NCI-H2196 (cell line): ENCODE data around the gene PAX1.

ENCODE experiments used
- DNase-seq: peaks from one replicate; lab custom pipeline; 2025; ENCODE audit not compliant: unreplicated experiment; lab: John Stamatoyannopoulos, UW

Gene PAX1

GRCh38 chr20:21702553-21703470 lies 2.7 kb upstream of the PAX1 start:
- DNase-seq: peak; percentile 5

DNA sequence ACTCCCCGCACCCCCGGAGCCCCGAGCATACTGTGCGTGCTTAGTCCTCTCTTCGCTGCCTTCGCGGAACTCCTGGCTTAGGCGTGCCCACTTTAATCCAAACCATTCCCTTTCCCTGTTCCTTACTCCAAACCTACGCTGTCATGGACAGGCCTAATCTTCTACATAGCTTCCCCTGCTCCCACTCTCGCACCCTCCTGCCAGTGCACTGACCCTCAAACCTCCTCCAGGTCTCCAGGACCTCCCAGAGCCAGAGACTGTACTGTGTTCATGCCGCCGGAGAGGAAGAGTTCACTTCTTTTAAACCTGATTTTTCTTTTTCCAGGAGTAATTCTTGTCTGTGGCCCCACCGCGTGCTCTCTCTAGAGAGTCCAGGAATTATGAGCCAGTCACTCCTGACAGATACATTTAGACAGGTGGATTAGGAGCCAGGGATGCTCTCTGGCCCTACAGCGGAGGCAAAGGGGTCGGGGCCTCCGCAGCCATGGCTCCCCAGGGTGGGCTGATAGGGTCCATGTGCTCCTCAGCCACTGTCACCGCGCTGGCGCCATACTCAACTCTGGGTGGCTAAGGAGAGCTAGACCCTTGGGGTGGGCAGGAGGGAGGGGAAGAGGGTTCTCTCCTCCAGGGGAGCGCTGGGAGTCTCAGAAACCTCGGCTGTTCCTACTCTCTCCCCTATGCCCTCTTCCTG lies 1.6 kb upstream of the PAX1 start:
- DNase-seq: no peak

DNA sequence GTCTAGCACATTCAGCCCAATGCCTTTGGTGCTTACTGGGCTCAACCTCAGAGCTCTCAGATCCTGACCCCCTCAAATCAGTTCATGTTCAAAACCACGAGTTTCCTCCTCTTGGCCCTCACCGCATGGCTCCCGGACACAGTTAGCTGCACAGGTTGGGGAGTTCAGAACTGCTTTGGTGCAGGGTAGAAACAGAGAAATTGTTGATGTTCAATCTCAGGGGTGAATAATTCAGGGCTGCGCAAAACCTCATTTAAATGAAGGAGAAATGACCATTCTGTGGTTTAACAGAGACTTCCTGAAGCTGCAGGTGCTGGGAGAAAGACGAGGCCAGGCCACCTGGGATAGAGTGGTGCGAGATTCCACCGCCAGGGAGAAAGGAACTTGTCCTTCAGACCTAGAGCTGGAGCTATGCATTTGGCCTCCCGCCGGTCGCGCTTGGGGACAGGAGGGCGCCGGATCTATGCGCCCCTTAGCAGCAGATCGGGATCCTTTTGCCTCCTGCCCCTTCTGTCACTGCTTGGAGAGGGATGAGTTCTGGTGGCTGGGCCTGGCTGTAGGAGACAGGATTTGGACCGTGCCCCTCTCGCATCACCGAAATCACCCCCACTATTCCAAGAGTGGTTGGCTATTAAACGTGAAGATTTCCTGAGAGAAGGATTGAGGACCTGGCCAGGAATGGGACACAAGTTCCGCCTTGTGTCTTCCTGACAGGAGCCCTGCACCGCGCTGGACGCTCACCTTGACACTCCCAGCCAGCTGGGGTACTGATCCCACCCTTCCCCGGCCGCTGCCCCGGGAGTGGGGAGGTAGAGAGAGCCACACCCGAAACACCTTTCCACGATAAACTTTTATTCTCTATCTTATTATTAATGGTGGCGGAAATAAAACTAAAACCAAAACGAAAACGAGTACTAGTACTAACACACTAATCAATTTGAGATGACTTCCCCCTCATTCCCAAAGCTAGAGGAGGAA lies 767 bp upstream of the PAX1 start:
- no peak for DNase-seq

- no peak for DNase-seq
These were observed 1.1 kb downstream of the PAX1 start for GRCh38 chr20:21706261-21707195.

GRCh38 chr20:21707267-21707666 lies 1.8 kb downstream of the PAX1 start:
- DNase-seq: no peak

DNA sequence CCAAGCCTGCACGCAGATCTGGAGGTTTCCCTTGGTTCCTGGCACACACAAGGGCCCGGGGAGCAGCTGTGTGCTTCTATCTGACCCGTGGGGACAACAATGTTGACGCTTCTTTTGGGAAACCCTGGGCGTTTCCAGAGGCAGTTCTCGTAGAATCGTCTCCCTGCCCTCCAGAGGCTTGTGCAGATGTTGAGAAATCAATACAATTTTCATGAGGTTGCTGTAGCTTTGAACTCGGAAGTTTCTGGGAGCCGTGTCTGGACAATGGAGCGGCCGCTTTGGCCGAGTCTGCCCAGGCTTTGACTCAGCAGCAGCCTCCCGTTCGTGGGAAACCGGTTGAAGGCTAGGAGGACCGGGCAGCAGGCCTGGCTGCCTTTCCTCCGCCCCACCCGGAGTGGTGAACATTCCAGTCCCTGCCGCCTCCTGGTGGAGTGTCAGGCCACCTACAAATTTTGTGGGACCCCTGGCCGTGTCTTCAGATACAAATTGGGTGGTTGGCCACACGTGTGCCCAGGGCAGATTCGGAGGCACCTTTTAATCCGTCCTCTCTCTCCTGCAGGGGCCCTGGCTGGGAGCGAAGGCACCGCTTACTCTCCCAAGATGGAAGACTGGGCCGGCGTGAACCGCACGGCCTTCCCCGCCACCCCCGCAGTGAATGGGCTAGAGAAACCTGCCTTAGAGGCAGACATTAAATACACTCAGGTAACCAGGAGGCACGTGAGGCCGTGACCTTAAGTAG lies 2.7 kb downstream of the PAX1 start:
- no peak for DNase-seq

- DNase-seq: no peak
These were observed 3.5 kb downstream of the PAX1 start for GRCh38 chr20:21708738-21709534.

DNA sequence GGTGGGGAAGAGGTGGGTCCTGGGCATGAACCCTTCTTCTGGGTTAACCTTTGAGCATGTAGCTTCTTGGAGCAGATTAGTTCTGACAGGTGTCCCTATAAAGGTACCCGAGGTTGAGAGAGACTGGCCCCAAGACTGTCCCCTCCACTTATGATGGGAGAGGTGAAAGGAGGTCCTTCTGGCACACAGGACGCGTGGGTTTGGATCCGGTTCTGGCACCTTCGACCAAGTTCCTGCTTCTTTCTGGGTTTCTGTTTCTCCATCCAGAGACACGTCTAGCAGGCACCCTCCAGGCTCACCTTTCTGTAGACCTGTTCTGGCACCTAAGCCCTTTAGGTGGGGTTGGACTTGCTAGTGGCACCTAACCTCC lies 4.1 kb downstream of the PAX1 start:
- DNase-seq: no peak

- no peak for DNase-seq
These were observed 4.9 kb downstream of the PAX1 start for GRCh38 chr20:21710341-21710740.

- no peak for DNase-seq
These were observed 5.5 kb downstream of the PAX1 start for GRCh38 chr20:21710863-21711431.

DNA sequence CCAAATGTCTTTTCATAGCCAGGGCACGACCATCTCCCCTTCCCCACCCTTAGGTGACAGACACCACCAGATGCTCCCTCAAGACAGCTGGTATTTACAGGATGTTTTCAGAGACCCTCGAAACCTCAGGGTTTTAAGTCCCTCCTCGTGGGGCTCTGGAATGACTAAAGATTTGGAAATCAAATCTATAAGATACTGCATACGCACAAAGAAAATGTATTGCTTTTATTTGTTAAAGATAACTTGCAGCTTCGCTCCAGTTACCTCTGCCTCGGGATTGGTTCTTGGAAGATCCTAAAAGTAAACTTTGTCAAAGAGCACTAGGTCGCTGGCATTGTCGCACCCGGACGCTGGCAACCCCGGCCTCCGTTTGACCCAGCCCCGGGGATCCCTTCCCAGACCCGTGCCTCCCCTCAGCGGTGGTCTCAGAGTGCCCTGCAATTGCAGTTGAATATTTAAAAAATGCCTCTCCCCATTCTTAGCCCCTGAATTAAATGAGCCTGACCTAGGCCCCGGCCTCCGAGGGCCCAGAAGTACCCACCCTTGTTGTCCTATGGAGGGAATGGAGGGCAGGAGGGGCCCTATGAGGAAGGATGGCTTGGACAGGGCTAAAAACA lies 7.1 kb downstream of the PAX1 start:
- no peak for DNase-seq

- DNase-seq: no peak
These were observed 8.0 kb downstream of the PAX1 start for GRCh38 chr20:21713470-21713869.

DNA sequence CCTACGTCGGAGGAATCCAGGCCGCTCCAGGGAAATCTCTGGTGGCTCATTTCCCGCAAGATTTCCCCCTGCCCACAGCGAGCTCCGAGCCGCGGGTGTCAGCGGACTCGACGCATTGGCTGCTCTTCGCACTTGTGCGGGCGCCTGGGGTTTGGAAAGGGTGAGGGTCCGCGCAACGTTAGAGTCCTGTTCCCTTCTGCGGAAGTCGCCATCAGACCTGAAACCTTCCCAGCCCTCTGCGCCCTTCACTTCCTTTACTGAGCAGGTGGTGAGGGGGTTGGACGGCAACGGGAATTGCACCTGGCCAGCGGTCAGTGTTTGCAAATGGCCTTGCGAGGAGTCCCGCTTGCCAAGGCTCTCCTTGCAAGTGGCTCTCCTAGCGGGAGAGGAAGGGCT lies 8.4 kb downstream of the PAX1 start:
- DNase-seq: no peak

GRCh38 chr20:21714297-21715192 lies 9.1 kb downstream of the PAX1 start:
- no peak for DNase-seq

DNA sequence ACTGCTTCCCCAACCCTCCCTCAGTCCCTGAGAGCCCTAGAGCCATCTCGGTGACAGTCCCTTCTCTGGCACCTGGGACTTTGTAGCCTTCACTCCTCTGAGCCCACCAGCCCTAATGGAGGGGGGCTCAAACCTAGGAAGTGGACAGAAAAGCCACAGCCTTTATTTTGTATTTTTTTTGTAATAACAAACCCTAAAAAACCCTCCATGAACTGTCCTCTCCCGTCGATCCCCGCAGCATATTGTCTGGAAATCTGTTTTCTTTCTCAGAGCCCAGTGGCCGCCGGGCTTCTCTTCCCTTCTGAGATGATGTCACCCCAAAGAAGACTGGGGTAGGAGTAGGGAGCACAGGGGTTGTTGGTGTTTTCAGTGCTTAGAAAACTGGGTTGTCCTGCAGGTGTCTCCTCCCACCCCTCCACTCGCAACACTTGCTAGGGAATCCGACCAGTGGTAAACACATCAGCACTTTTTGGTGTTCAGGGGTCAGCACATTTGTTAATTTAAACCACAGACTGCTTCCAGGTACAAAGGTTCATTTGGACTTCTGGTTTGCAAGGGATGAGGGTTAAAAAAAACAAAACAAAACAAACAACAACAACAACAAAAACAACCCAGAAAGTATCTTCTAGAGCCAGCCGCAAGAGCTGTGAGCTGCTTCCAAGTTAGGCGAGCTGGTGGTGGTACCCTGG lies 9.9 kb downstream of the PAX1 start:
- no peak for DNase-seq

GRCh38 chr20:21719592-21720214 lies 14.2 kb downstream of the PAX1 start:
- peak; percentile 69 for DNase-seq
